Endothelial cell of umbilical vein (primary cell): ENCODE measurements around the gene RNF25. TPM values are rescaled to one million over a fixed set of nuclear protein-coding genes. Genes with fewer than 3 reads are reported as not detected.

Experiments used
- BruUV-seq: library from RNA; stranded (reverse); fragments of 400-500 nt; replicated peaks from 2 replicates; lab custom pipeline; 2021; lab: Mats Ljungman, UMichigan
- CTCF ChIA-PET: fragments of 300-600, 350-600 bp; sonication (Branson Sonifier 250); formaldehyde crosslinking; loops from one replicate; lab custom pipeline; 2021; ENCODE audit warnings: antibody characterized with exemption, inconsistent platforms; lab: Charles Lee
- POLR2A ChIA-PET: fragments of 300-600, 350-600 bp; sonication (Branson Sonifier 250); formaldehyde crosslinking; loops from one replicate; lab custom pipeline; 2021; ENCODE audit warnings: antibody characterized with exemption, inconsistent platforms; lab: Charles Lee
- DNase-seq: peaks from one replicate; pipeline ENCODE4 v3.0.0-alpha.2; 2011; ENCODE audit warnings: low read depth, low spot score
- FAIRE-seq: peaks from 2 replicates; lab custom pipeline; 2011; peaks lifted over from hg19 to GRCh38; lab: Jason Lieb, UNC
- H2AFZ ChIP-seq: 2 replicates; pipeline ENCODE4 v1.6.0; 2012; ENCODE audit warnings: low read depth, low read length, control low read depth, inconsistent platforms
- H3K27ac ChIP-seq: 2 replicates; pipeline ENCODE4 v1.5.1; 2011; ENCODE audit warnings: low read depth, mild to moderate bottlenecking, control low read depth, low read length, moderate library complexity; ENCODE audit not compliant: insufficient read depth
- H3K27me3 ChIP-seq, 2 experiments: 2 replicates each; pipeline versions ENCODE4 v1.6.0 to v1.6.1; 2011; ENCODE audit warnings: low read length in 2 of 2, mixed read lengths in 1 of 2; ENCODE audit not compliant: control insufficient read depth in 2 of 2, insufficient read depth in 2 of 2
- H3K36me3 ChIP-seq, 2 experiments: 2 replicates in 1 of 2; 3 replicates in 1 of 2; pipeline ENCODE4 v1.5.1; 2011; ENCODE audit warnings: low read length in 2 of 2, mild to moderate bottlenecking in 1 of 2, moderate library complexity in 1 of 2; ENCODE audit not compliant: control insufficient read depth in 2 of 2, insufficient read depth in 2 of 2; ENCODE audit errors: extremely low read depth in 1 of 2
- H3K4me1 ChIP-seq: 3 replicates; pipeline ENCODE4 v1.5.1; 2011; ENCODE audit warnings: mild to moderate bottlenecking, low read length; ENCODE audit not compliant: control insufficient read depth, insufficient read depth; ENCODE audit errors: extremely low read depth
- H3K4me2 ChIP-seq: 2 replicates; pipeline ENCODE4 v1.6.1; 2011; ENCODE audit warnings: low read length, control low read depth, mixed read lengths; ENCODE audit not compliant: insufficient read depth
- H3K4me3 ChIP-seq, 3 experiments: fragments of 200-600 bp in 1 of 3; sonication (generic), shearing (Covaris generic) in 1 of 3; replicated peaks in 1 of 3; 2 replicates each; pipeline ENCODE4 v1.5.1; 2011 to 2016; ENCODE audit warnings: control low read depth in 3 of 3, low read length in 3 of 3, mild to moderate bottlenecking in 2 of 3, inconsistent platforms in 1 of 3, low read depth in 1 of 3, moderate library complexity in 1 of 3; ENCODE audit not compliant: insufficient read depth in 1 of 3
- H3K79me2 ChIP-seq: 2 replicates; pipeline ENCODE4 v1.6.0; 2012; ENCODE audit warnings: low read length, inconsistent platforms; ENCODE audit not compliant: control insufficient read depth, insufficient read depth
- H3K9ac ChIP-seq: replicated peaks from 2 replicates; pipeline ENCODE3; 2011; ENCODE audit warnings: low read length, control low read depth; ENCODE audit not compliant: insufficient read depth; ENCODE audit errors: extremely low read depth
- H3K9me1 ChIP-seq: replicated peaks from 3 replicates; pipeline ENCODE4 v1.6.0; 2011; ENCODE audit warnings: mild to moderate bottlenecking, low read length; ENCODE audit not compliant: control insufficient read depth, insufficient read depth; ENCODE audit errors: extremely low read depth
- H3K9me3 ChIP-seq: replicated peaks from 2 replicates; pipeline ENCODE4 v1.5.1; 2012; ENCODE audit warnings: low read length, inconsistent platforms; ENCODE audit not compliant: control insufficient read depth, insufficient read depth
- H4K20me1 ChIP-seq: replicated peaks from 2 replicates; pipeline ENCODE3; 2011; ENCODE audit warnings: mild to moderate bottlenecking, low read length; ENCODE audit not compliant: control insufficient read depth, insufficient read depth; ENCODE audit errors: extremely low read depth
- EZH2 ChIP-seq: IDR thresholded peaks from 2 replicates; pipeline ENCODE4 v1.6.1; 2012; ENCODE audit warnings: borderline replicate concordance, low read depth, mild to moderate bottlenecking, moderate library complexity, low read length, inconsistent platforms; ENCODE audit not compliant: severe bottlenecking
- FOS ChIP-seq: IDR thresholded peaks from 2 replicates; pipeline ENCODE4 v1.6.1; 2011; ENCODE audit warnings: mild to moderate bottlenecking, low read length, moderate library complexity, borderline replicate concordance; ENCODE audit not compliant: insufficient read depth
- GATA2 ChIP-seq: IDR thresholded peaks from 2 replicates; pipeline ENCODE4 v1.7.0; 2011; ENCODE audit warnings: low read depth, mild to moderate bottlenecking, moderate library complexity, mixed read lengths, low read length; ENCODE audit not compliant: insufficient read length, insufficient read depth
- JUN ChIP-seq: IDR thresholded peaks from 2 replicates; pipeline ENCODE4 v1.6.1; 2011; ENCODE audit warnings: borderline replicate concordance, low read depth; ENCODE audit not compliant: insufficient read length, insufficient read depth
- POLR2A ChIP-seq: IDR thresholded peaks from 2 replicates; pipeline ENCODE4 v1.6.1; 2012; ENCODE audit warnings: low read depth, mild to moderate bottlenecking, control low read depth, low read length
- POLR2AphosphoS5 ChIP-seq: IDR thresholded peaks from 2 replicates; pipeline ENCODE4 v1.6.1; 2012; ENCODE audit warnings: low read depth, mild to moderate bottlenecking, control low read depth, low read length, moderate library complexity; ENCODE audit not compliant: insufficient read depth
- dilution Hi-C: fragments of 300-500 bp; cut with MboI; formaldehyde crosslinking; loops from one replicate; pipeline ENCODE4 v1.15.0; 2019; ENCODE audit warnings: low sequenced_read_pairs; ENCODE audit not compliant: extremely low pct_ligation_motif_present
- intact Hi-C: fragments of 100-400 bp; cut with micrococcal nuclease; formaldehyde crosslinking; loops from one replicate; pipeline ENCODE4 v1.10.0; 2022
- polyA plus RNA-seq, 4 experiments: library from polyadenylated mRNA; depleted of rRNA in 3 of 4; stranded (reverse) in 3 of 4; unstranded in 1 of 4; fragments of >200 nt; gene quantifications; 2 replicates each; pipeline versions ENCODE4 v1.2.1 to v1.2.3, GENCODE V29; 2011 to 2012; ENCODE audit warnings: missing spikeins in 1 of 4
- total RNA-seq: library from RNA; stranded (reverse); gene quantifications from 2 replicates; pipeline ENCODE4 v1.2.3, GENCODE V29; 2021
- TF ChIP-seq, protein P1 (sequence below), 2 donors: IDR thresholded peaks; 1 replicate in 1 of 2; 2 replicates in 1 of 2; pipeline ENCODE4 v1.5.1; 2011; ENCODE audit warnings: low read length in 2 of 2, mild to moderate bottlenecking in 2 of 2, moderate library complexity in 2 of 2, control low read depth in 1 of 2, inconsistent platforms in 1 of 2, low read depth in 1 of 2; ENCODE audit not compliant: insufficient read depth in 1 of 2; ENCODE audit errors: extremely low read depth in 1 of 2
- TF ChIP-seq, protein P2 (sequence below): IDR thresholded peaks from 2 replicates; pipeline ENCODE4 v1.6.1; 2011; ENCODE audit not compliant: insufficient read depth, insufficient read length

RNF25 gene
- total and polyA plus RNA-seq, 2 donors (not counting 3 experiments of a cell fraction or from before 2014, with no cell fraction given) = 38.2 to 61.1 TPM

DNA sequence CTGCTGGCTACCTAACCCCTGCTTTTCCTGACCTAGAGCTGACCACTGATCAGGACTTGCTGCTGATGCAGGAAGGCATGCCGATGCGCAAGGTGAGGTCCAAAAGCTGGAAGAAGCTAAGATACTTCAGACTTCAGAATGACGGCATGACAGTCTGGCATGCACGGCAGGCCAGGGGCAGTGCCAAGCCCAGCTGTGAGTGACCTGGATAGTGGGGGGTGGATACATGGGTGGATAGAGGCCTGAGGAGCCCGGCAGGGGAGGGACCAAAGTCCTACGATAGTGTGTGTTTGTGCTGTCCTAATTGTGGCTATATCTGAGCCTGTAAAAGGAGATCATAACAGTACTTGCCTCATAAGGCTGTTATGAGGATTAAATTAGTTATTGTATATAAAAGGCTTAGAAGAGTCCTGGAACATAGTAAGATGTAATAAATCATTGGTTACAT, 55.9 kb downstream of the RNF25 start:
- no peaks in the 10 kb centered on the region for H3K4me1 ChIP-seq
- ChIA-PET CTCF (interaction anchor here (4.1 kb wide), 1 partner anchor 9 kb away, joined by 15 read pairs; the partner anchor contains the start of gene PLCD4), POLR2A (no interaction called here)
- dilution Hi-C loops (no loop called here), intact Hi-C loops (no loop called here)
- no peak for FAIRE-seq
- no peak overlapping the region for H3K4me2 ChIP-seq
- H2AFZ ChIP-seq = no peak overlapping the region
- peaks cover 0 to 4% of the 10 kb centered on the region in 2 experiments for H3K27me3 ChIP-seq
- no peak overlapping the region for H3K4me3 ChIP-seq
- H3K9me3 ChIP-seq = no peaks in the 10 kb centered on the region
- H3K27ac ChIP-seq = no peak overlapping the region
- DNase-seq = no peak
- H4K20me1 ChIP-seq = no peaks in the 10 kb centered on the region
- no peaks in the 10 kb centered on the region for H3K9me1 ChIP-seq
- no peak overlapping the region for H3K9ac ChIP-seq
- no peaks in the 10 kb centered on the region for H3K36me3 ChIP-seq
- TF ChIP-seq POLR2A = no peak
- no peak for TF ChIP-seq POLR2AphosphoS5
- no peak for TF ChIP-seq JUN
- TF ChIP-seq GATA2 = no peak
- no peak for TF ChIP-seq EZH2
- no peak for TF ChIP-seq FOS
- TF ChIP-seq, protein P1, sequence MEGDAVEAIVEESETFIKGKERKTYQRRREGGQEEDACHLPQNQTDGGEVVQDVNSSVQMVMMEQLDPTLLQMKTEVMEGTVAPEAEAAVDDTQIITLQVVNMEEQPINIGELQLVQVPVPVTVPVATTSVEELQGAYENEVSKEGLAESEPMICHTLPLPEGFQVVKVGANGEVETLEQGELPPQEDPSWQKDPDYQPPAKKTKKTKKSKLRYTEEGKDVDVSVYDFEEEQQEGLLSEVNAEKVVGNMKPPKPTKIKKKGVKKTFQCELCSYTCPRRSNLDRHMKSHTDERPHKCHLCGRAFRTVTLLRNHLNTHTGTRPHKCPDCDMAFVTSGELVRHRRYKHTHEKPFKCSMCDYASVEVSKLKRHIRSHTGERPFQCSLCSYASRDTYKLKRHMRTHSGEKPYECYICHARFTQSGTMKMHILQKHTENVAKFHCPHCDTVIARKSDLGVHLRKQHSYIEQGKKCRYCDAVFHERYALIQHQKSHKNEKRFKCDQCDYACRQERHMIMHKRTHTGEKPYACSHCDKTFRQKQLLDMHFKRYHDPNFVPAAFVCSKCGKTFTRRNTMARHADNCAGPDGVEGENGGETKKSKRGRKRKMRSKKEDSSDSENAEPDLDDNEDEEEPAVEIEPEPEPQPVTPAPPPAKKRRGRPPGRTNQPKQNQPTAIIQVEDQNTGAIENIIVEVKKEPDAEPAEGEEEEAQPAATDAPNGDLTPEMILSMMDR (IDR thresholded peaks at IDR 0.05; ENCODE audit: extremely low read depth in 1 of 2, insufficient read depth in 1 of 2, low read depth in 1 of 2, low read length in 2 of 2) = no peak
- TF ChIP-seq, protein P2, sequence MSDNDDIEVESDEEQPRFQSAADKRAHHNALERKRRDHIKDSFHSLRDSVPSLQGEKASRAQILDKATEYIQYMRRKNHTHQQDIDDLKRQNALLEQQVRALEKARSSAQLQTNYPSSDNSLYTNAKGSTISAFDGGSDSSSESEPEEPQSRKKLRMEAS = no peak
- BruUV-seq = no TSS peak
- H3K79me2 ChIP-seq = no peaks in the 10 kb centered on the region

Other genes starting within 250 kb of the RNF25 start
- 13.1 and 14.4 TPM in 2 replicates for gene USP37, start 103.7 kb downstream of the RNF25 start, total RNA-seq
- gene USP37, start 103.7 kb downstream of the RNF25 start, polyA plus RNA-seq = 1.3 and 1.9 TPM in 2 replicates
- 63.2 and 68.9 TPM in 2 replicates for gene CNOT9, start 103.2 kb downstream of the RNF25 start, total RNA-seq
- gene CNOT9, start 103.2 kb downstream of the RNF25 start, polyA plus RNA-seq = 53.2 and 57.3 TPM in 2 replicates
- gene PLCD4, start 64.1 kb downstream of the RNF25 start, total RNA-seq = 1.4 and 3.1 TPM in 2 replicates
- gene PLCD4, start 64.1 kb downstream of the RNF25 start, polyA plus RNA-seq = 2.2 and 2.3 TPM in 2 replicates
- 31.4 and 34.5 TPM in 2 replicates for gene ZNF142, start 12.4 kb downstream of the RNF25 start, total RNA-seq
- 14.5 and 16.0 TPM in 2 replicates for gene ZNF142, start 12.4 kb downstream of the RNF25 start, polyA plus RNA-seq
- 43.0 and 57.4 TPM in 2 replicates for gene BCS1L, start 12.3 kb downstream of the RNF25 start, total RNA-seq
- 70.3 and 82.1 TPM in 2 replicates for gene BCS1L, start 12.3 kb downstream of the RNF25 start, polyA plus RNA-seq
- 34.9 and 40.9 TPM in 2 replicates for gene STK36, start 84 bp upstream of the RNF25 start, total RNA-seq
- gene STK36, start 84 bp upstream of the RNF25 start, polyA plus RNA-seq = 65.2 and 67.4 TPM in 2 replicates
- 41.0 and 45.0 TPM in 2 replicates for gene TTLL4, start 38.8 kb upstream of the RNF25 start, total RNA-seq
- gene TTLL4, start 38.8 kb upstream of the RNF25 start, polyA plus RNA-seq = 26.7 and 30.5 TPM in 2 replicates
- 12.6 and 15.1 TPM in 2 replicates for gene CYP27A1, start 110.1 kb upstream of the RNF25 start, total RNA-seq
- gene CYP27A1, start 110.1 kb upstream of the RNF25 start, polyA plus RNA-seq = 30.3 and 34.9 TPM in 2 replicates
- gene PRKAG3, start 159.8 kb upstream of the RNF25 start, total RNA-seq = not detected in 2 replicates
- not detected in 2 replicates for gene PRKAG3, start 159.8 kb upstream of the RNF25 start, polyA plus RNA-seq
- gene WNT6, start 187.8 kb upstream of the RNF25 start, total RNA-seq = not detected in 2 replicates
- not detected in 2 replicates for gene WNT6, start 187.8 kb upstream of the RNF25 start, polyA plus RNA-seq
- not detected in 2 replicates for gene WNT10A, start 208.8 kb upstream of the RNF25 start, total RNA-seq
- not detected in 2 replicates for gene WNT10A, start 208.8 kb upstream of the RNF25 start, polyA plus RNA-seq